Measurements from ENCODE around the gene SLC14A1.

The SLC14A1 gene

GRCh38 chr18:45688113-45688512 lies 35.9 kb upstream of the SLC14A1 start:
- no peaks in the 10 kb centered on the region for H3K27me3 ChIP-seq (ENCODE audit: insufficient read depth, low read length, poor library complexity, severe bottlenecking)
- H2AFZ ChIP-seq (ENCODE audit: low read length), result no peak overlapping the region
- H3K4me3 ChIP-seq (ENCODE audit: low read length, poor library complexity, severe bottlenecking), result peak overlapping the region; percentile 72
- H3K36me3 ChIP-seq (ENCODE audit: insufficient read depth, low read length), result no peaks in the 10 kb centered on the region
- H3K9me2 ChIP-seq (replicated peaks; ENCODE audit: low read depth, low read length), result no peaks in the 10 kb centered on the region
- H3K9ac ChIP-seq (ENCODE audit: low read depth, low read length, poor library complexity, severe bottlenecking), result peak overlapping the region; percentile 94
- peak overlapping the region; percentile 94 for H3K4me2 ChIP-seq (ENCODE audit: low read depth, low read length, poor library complexity, severe bottlenecking)
- TF ChIP-seq EZH2phosphoT487 (IDR thresholded peaks at IDR 0.05; ENCODE audit: borderline replicate concordance), result no peak
- no peak for TF ChIP-seq CTCF (conservative IDR thresholded peaks at IDR 0.05; ENCODE audit: low read length)
- peaks cover under 1% of the 10 kb centered on the region; the same call in 1 of the 2 replicates for H3K9me3 ChIP-seq (ENCODE audit: insufficient read depth, low read depth, low read length)
- H3F3A ChIP-seq (ENCODE audit: low read depth), result peaks cover 9% of the 10 kb centered on the region
- peaks cover 75% of the 10 kb centered on the region for H3K4me1 ChIP-seq (ENCODE audit: insufficient read depth, low read length, poor library complexity, severe bottlenecking)
- H4K20me1 ChIP-seq (ENCODE audit: insufficient read depth, low read length, poor library complexity, severe bottlenecking), result no peaks in the 10 kb centered on the region
- H3K79me2 ChIP-seq (ENCODE audit: insufficient read depth, low read length), result peaks cover 14% of the 10 kb centered on the region; the same call in 1 of the 2 replicates

- peak overlapping the region; percentile 94 for H3K9ac ChIP-seq (ENCODE audit: low read depth, low read length, poor library complexity, severe bottlenecking)
- no peaks in the 10 kb centered on the region for H3K27me3 ChIP-seq (ENCODE audit: insufficient read depth, low read length, poor library complexity, severe bottlenecking)
- H3K9me3 ChIP-seq (ENCODE audit: insufficient read depth, low read depth, low read length), result peaks cover 6% of the 10 kb centered on the region; the same call in 1 of the 2 replicates
- TF ChIP-seq CTCF (conservative IDR thresholded peaks at IDR 0.05; ENCODE audit: low read length) (no peak), EZH2phosphoT487 (IDR thresholded peaks at IDR 0.05; ENCODE audit: borderline replicate concordance) (no peak)
- peak overlapping the region; percentile 94 for H3K4me2 ChIP-seq (ENCODE audit: low read depth, low read length, poor library complexity, severe bottlenecking)
- peaks cover 9% of the 10 kb centered on the region for H3F3A ChIP-seq (ENCODE audit: low read depth)
- no peaks in the 10 kb centered on the region for H4K20me1 ChIP-seq (ENCODE audit: insufficient read depth, low read length, poor library complexity, severe bottlenecking)
- H3K4me1 ChIP-seq (ENCODE audit: insufficient read depth, low read length, poor library complexity, severe bottlenecking), result peaks cover 67% of the 10 kb centered on the region
- peak overlapping the region; percentile 72 for H3K4me3 ChIP-seq (ENCODE audit: low read length, poor library complexity, severe bottlenecking)
- H3K9me2 ChIP-seq (replicated peaks; ENCODE audit: low read depth, low read length), result no peaks in the 10 kb centered on the region
- no peaks in the 10 kb centered on the region for H3K36me3 ChIP-seq (ENCODE audit: insufficient read depth, low read length)
- peaks cover 14% of the 10 kb centered on the region; the same call in 1 of the 2 replicates for H3K79me2 ChIP-seq (ENCODE audit: insufficient read depth, low read length)
- H2AFZ ChIP-seq (ENCODE audit: low read length), result no peak overlapping the region
These were observed 35.1 kb upstream of the SLC14A1 start for GRCh38 chr18:45688833-45689232.

GRCh38 chr18:45689396-45689795 lies 34.6 kb upstream of the SLC14A1 start:
- H4K20me1 ChIP-seq (ENCODE audit: insufficient read depth, low read length, poor library complexity, severe bottlenecking), result no peaks in the 10 kb centered on the region
- TF ChIP-seq EZH2phosphoT487 (IDR thresholded peaks at IDR 0.05; ENCODE audit: borderline replicate concordance), result no peak
- TF ChIP-seq CTCF (conservative IDR thresholded peaks at IDR 0.05; ENCODE audit: low read length), result no peak
- peak overlapping the region; percentile 72 for H3K4me3 ChIP-seq (ENCODE audit: low read length, poor library complexity, severe bottlenecking)
- H3K4me2 ChIP-seq (ENCODE audit: low read depth, low read length, poor library complexity, severe bottlenecking), result peak overlapping the region; percentile 94
- H2AFZ ChIP-seq (ENCODE audit: low read length), result no peak overlapping the region
- H3K9ac ChIP-seq (ENCODE audit: low read depth, low read length, poor library complexity, severe bottlenecking), result peak overlapping the region; percentile 94
- H3K27me3 ChIP-seq (ENCODE audit: insufficient read depth, low read length, poor library complexity, severe bottlenecking), result no peaks in the 10 kb centered on the region
- peaks cover 9% of the 10 kb centered on the region for H3F3A ChIP-seq (ENCODE audit: low read depth)
- H3K4me1 ChIP-seq (ENCODE audit: insufficient read depth, low read length, poor library complexity, severe bottlenecking), result peaks cover 62% of the 10 kb centered on the region
- H3K9me3 ChIP-seq (ENCODE audit: insufficient read depth, low read depth, low read length), result peaks cover 8% of the 10 kb centered on the region; the same call in 1 of the 2 replicates
- H3K79me2 ChIP-seq (ENCODE audit: insufficient read depth, low read length), result peaks cover 14% of the 10 kb centered on the region; the same call in 1 of the 2 replicates
- no peaks in the 10 kb centered on the region for H3K36me3 ChIP-seq (ENCODE audit: insufficient read depth, low read length)
- no peaks in the 10 kb centered on the region for H3K9me2 ChIP-seq (replicated peaks; ENCODE audit: low read depth, low read length)

Data from Loucy (cell line).